Stimulated activated CD8-positive, alpha-beta memory T cell treated with anti-CD3 and anti-CD28 coated beads, Interleukin-4, amount 100 ng/mL, for 1 hour (primary cell): ENCODE measurements around the gene MAP1LC3B.
"Not testable (repeated sequence)": the region's sequence is repeated elsewhere in the genome, so short reads cannot be mapped to it uniquely, and the experiment has no call there.

Experiments used
- DNase-seq, 2 donors: peaks; one replicate each; pipeline ENCODE4 v3.0.0-alpha.2; 2020; ENCODE audit warnings: low read depth in 2 of 2, low spot score in 1 of 2

MAP1LC3B gene

GRCh38 chr16:87360862-87361610 lies 31.1 kb upstream of the MAP1LC3B start:
- DNase-seq = no peak

- no peak for DNase-seq
Observed at GRCh38 chr16:87361916-87362619, 30.1 kb upstream of the MAP1LC3B start.

GRCh38 chr16:87362828-87363559 lies 29.1 kb upstream of the MAP1LC3B start:
- not testable (repeated sequence) for DNase-seq

- no peak for DNase-seq
Observed at GRCh38 chr16:87363771-87364455, 28.2 kb upstream of the MAP1LC3B start.

GRCh38 chr16:87365021-87365713 lies 27.0 kb upstream of the MAP1LC3B start:
- DNase-seq = no peak

- no peak for DNase-seq
Observed at GRCh38 chr16:87366288-87366687, 25.8 kb upstream of the MAP1LC3B start.

GRCh38 chr16:87366930-87367329 lies 25.2 kb upstream of the MAP1LC3B start:
- no peak for DNase-seq

GRCh38 chr16:87367529-87367928 lies 24.6 kb upstream of the MAP1LC3B start:
- DNase-seq = no peak

- DNase-seq = no peak
Observed at GRCh38 chr16:87368029-87368770, 23.9 kb upstream of the MAP1LC3B start.

GRCh38 chr16:87369117-87369765 lies 22.9 kb upstream of the MAP1LC3B start:
- DNase-seq = no peak

GRCh38 chr16:87369796-87370719 lies 22.1 kb upstream of the MAP1LC3B start:
- no peak for DNase-seq

- no peak for DNase-seq
Observed at GRCh38 chr16:87371261-87371866, 20.8 kb upstream of the MAP1LC3B start.

- no peak for DNase-seq
Observed at GRCh38 chr16:87372305-87372704, 19.8 kb upstream of the MAP1LC3B start.

GRCh38 chr16:87374313-87374712 lies 17.8 kb upstream of the MAP1LC3B start:
- no peak for DNase-seq

GRCh38 chr16:87375426-87376135 lies 16.6 kb upstream of the MAP1LC3B start:
- no peak for DNase-seq

GRCh38 chr16:87376660-87377059 lies 15.5 kb upstream of the MAP1LC3B start:
- no peak for DNase-seq

- DNase-seq = not testable (repeated sequence)
Observed at GRCh38 chr16:87379312-87379752, 12.8 kb upstream of the MAP1LC3B start.
